HG03342 (cell line): Measurements from ENCODE around the gene TYW1.
"Not testable (repeated sequence)": the region's sequence is repeated elsewhere in the genome, so short reads cannot be mapped to it uniquely, and the experiment has no call there.

Experiments used
- ATAC-seq: cut with Tn5 transposase; IDR thresholded peaks from one replicate; pipeline ENCODE4 v1.9.1; 2021; ENCODE audit warnings: mild to moderate bottlenecking, moderate library complexity; ENCODE audit not compliant: unreplicated experiment

Gene TYW1

DNA sequence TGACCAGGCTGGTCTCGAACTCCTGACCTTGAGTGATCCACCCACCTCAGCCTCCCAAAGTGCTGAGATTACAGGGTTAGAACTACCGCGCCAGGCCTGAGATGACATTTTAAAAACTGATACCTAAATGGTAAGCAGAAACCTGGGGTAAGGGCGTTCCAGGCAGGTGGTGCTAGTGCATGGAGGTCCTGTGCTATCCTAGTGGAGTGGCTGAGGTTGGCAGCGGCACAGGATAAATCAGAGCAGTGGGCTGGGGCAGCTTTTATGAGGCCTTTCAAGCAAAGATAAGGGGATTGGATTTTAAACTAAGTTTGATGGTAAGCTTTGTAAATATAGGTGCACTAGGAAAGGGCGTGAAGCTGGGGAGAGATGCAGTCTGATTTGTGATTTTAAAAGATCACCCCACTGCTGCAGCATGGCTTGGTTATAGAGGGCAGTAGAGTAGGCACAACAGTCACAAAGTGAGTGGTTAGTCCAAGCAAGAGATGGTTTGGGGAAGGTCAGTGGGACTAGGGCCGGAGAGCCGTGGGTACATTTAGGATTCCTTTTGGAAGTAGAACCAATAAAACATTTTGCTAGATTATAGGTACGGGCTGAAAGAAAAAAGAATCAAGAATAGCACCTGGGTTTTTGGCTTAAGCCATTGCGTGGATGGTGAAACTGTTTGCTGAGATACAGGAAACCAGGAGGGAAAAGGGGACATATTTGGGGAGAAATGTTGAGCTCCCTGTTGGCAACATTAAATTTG, 188.5 kb downstream of the TYW1 start:
- ATAC-seq: not testable (repeated sequence)

DNA sequence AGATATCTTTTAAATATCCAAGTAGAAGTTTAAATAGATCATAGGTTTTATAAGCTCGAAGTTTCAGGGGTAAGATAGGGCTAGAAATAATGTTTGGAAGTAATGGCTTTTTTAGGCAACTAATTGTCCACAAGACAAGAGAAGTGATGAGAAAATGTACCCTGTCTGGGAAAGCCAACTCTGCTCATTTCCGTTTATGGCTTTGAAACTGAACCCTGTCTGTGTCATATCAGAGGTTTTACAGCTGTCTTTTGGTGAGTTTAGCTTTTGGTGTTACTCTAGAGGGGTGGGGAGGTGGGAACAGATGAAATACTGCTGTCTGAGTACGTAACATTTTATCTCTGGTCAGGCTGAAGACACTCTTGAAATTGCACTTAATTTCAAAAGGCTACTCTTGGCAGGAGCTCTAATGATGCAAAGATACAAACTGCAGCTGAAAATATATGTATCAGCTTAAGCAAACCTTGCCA, 189.1 kb downstream of the TYW1 start:
- ATAC-seq: peak; percentile 71

DNA sequence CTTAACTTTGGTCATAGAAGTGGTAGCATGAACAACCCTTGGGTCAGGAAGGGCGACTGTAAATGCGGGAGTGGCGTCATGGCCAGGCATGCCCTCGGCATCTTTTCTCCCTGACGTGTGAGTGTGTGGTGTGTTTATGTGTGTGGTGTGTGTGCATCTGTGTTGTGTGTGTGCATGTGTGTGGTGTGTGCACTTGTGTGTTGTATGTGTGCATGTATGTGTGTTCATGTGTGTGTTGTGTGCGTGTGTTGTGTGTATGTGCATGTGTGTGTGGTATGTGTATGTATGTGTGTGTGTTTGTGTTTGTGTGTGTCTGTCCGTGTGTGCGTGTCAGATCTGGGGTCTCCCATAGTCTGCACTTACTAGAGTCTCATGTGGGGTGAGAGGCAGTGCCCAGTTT, 192.5 kb downstream of the TYW1 start:
- not testable (repeated sequence) for ATAC-seq

DNA sequence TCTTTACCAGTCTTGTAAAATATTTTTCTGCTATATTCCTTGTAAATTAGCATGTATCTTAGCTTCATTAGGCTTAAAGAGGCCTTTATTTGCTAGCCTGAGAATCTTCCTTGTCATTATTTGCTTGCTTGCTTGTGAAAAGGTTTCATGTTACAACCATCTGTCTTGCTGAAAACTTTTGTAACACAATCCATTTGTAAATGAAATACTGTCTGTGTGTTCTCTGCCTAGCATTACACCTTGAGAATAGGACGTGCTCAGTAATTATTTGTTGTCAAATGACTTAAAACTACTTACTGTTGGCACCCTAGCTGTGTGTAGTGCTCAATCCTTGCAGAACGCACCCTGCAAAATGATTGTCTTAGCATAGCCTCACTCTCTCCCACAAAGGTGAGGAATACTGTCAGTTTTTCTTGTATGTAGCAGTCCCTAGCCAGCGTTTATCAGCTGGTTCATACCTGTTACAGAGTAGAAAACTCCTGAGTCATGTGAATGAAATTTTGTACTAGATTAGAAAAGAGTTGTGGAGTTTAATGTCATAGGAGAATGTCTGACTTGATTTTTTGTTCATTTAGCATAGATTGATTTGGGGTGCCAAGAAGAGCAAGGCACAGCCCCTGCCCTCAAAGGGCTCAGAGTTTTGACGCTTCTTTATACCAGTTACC, 193.3 kb downstream of the TYW1 start:
- not testable (repeated sequence) for ATAC-seq

DNA sequence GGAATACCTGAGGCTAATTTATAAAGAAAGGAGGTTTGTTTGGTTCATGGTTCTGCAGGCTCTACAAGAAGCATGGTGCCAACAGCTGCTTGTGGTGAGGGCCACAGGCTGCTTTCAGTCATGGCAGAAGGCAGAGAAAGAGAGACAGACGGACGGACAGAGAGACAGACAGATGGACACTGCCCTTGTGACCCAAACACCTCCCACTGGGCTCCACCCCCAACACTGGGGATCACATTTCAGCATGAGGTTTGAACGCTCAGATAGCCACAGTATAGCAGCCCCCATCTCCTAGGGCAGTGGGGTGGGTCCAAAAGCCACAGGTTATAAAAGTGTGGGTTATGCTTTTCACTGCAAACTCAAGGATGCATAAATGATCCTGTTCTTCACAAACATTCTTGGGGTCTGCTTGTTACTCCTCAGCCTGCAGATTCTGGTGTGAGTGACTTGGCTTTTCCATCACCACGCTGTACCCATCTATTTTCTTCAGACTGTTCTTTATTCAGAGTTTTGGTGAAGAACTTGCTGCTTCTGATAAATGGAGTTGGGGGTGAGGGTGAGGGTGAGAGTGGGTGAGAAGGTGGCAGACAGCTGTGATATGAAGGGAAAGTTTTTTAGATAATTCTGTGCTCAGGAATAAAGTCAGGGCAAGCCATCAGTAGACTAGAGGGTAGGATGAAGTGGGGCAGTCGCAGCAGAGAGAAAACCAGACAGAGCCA, 194.5 kb downstream of the TYW1 start:
- not testable (repeated sequence) for ATAC-seq

DNA sequence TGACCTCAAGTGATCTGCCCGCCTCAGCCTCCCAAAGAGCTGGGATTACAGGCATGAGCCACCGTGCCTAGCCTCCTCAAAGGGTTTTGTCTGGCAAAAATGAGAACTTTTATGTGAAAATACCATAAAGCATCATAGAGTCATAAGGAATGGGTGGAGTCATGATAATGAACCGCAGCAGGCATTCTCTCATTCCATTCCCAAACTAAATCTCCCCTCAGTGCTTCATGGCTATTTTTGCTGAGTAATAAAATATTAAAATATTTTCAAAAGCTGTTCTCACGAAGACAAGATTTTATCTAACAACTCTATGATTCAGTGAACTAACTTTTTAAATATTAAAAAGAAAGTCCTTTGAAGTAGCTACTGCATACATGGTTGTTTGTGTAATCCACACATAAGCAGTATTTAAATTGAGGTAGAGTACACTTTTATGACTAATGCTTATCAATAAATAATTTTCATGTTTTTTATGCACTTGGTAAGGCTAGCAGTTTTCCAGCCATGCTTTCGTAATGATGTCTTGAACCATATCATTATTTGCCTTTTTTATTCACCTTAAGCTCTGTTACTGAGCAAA, 195.6 kb downstream of the TYW1 start:
- ATAC-seq: not testable (repeated sequence)

DNA sequence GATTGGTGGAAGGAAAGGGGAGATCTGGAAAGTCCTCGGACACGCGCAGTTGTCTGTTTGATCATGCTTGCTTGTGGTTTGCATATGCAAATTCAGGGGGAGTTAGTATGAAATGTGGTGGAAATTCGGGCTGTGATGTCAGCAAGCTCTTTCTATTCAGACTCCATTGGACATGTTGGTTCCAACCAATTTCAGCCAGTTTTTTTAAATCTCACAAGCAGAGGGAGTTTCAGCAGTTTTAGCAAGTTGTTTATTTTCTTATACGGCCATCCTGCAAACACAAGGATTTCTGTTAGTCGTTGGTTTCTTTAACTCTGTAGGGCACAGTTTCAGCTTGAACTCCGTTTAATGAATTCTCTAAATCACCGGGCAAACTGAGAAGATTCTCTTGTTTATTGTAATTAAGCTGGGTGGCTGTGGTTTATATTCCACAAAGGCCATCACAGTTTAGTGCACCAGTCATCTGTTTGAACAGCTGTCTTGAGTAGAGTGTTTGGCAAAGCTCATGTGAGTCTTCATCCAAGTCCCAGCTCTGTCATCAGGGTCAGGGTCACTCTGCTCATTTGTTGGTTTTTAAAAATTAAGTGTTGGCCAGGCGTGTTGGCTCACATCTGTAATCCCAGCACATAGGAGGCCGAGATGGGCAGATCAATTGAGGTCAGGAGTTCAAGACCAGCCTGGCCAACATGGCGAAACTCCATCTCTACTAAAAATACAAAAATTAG, 196.4 kb downstream of the TYW1 start:
- not testable (repeated sequence) for ATAC-seq

DNA sequence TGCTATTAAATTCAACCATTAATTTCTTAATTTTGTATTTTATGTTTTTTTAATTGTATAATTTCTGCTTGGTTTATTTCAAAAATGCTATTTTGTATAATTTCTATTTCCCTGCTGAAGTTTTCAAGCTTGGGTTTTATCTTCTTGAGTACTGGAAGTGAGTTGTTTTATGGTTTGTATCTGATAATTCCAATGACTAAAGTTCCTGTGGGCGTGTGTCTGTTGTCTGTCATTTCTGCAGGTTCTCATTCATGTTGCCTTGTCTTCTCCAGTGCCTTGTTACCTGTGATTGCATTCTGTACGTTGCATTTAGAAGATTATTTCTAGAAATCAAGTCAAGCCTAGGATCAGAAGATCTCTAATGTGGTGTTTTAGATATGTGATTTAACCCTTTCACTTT, 199.5 kb downstream of the TYW1 start:
- not testable (repeated sequence) for ATAC-seq

DNA sequence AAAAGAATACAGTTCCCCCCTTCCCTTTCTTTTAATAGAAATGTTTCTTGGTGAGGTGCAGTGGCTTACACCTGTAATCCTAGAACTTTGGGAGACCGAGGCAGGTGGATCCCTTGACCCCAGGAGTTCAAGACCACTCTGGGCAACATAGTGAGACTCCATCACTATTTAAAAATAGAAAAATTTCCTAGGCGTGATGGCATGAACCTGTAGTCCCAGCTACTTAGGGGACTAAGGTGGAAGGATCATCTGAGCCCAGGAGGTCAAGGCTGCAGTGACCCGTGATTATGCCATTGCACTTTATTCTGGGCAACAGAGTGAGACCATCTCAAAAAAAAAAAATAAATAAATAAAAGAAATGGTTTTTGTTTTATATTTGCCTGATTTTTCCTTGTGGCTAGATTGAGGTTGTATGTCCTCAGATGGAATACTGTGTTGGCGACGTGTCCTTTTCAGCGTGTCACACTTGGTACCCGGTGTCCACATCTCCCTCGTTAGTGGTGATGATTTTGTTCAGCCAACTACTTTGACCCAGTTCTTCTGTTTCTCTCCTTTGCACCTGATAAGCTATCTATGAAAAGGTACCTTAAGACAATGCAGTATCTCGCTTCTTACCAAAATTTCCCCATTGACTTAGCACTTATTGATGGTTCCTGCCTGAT, 202.4 kb downstream of the TYW1 start:
- not testable (repeated sequence) for ATAC-seq

DNA sequence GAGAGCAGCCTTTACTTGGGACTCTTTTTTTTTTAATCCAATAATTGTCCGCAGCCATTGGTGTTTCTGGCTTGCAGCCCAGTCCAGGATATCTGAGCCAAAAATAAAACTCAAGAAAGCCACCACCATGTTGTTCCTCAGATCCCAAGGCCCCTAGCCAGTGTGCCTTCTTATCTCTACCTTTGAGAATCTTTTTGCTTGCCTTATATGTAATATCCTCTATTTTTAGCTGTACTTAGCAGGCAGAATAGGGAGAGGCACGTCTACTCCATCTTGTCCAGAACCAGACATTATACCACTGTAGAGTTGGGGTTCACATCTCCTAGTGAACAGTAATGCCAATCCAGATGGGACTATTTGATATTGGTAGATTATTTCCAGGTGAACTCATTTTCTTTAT, 209.1 kb downstream of the TYW1 start:
- not testable (repeated sequence) for ATAC-seq

DNA sequence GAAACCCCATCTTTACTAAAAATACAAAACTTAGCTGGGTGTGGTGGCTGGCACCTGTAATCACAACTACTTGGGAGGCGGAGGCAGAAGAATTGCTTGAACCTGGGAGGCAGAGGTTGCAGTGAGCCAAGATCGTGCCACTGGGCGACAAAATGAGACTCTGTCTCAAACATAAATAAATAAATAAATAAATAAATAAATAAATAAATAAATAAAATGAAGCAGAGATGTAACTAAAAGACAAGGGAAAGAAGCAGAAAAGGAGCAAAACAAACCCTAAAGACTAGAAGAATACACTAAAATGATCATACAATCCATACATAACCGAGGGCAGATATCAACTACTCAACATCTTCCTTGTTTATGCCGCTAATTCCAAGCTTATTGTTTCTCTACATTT, 209.8 kb downstream of the TYW1 start:
- no peak for ATAC-seq

DNA sequence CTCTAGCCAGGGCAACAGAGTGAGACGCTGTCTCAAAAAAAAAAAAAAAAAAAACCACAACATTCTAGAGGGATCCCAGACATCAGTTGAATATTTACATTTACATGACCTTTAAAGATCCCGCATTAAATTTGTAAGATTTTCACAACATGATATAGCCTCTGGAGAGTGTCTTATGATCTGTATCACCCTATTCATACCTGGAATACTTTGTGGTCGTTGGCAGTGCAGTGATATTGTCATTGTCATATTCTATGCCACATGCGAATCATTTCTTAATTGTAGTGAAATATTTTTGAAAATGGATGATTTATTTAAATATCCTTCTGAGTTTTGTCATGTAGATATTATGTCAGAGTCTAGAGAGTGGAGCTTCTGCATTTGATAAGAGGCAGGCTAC, 212.0 kb downstream of the TYW1 start:
- not testable (repeated sequence) for ATAC-seq

DNA sequence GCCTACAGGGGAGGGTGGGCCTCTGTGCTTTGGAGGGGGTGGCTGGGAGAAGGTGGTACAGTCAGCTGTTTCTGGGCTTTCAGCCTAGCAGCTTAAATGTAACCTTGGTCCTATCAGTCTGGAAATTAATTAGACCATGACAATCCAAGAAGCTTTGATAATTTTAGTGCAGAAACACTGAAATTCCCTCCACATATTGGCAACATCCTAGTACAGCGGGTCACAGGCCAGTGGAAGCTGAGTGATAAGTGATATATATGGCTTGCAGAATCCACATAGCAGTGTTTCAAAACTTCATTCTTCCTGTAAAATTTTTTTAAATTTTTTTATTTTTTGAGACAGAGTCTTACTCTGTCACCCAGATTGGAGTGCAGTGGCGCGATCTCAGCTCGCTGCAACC, 212.6 kb downstream of the TYW1 start:
- no peak for ATAC-seq

DNA sequence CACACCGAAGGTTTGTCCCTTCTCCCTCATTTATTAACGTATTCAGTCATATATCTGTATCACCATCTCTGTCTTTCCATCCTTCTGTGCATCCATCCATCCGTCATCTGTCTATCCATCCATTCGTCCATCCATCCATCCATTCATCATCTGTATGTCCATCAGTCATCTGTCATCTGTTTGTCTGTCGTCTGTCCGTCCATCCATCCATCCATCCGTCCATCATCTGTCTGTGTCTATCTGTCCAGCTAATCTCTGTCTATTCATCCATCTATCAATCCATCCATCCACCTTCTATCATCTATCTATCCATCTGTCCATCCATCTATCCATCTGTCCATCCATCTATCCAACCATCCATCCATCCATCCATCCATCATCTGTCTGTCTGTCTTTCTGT, 213.9 kb downstream of the TYW1 start:
- no peak for ATAC-seq

DNA sequence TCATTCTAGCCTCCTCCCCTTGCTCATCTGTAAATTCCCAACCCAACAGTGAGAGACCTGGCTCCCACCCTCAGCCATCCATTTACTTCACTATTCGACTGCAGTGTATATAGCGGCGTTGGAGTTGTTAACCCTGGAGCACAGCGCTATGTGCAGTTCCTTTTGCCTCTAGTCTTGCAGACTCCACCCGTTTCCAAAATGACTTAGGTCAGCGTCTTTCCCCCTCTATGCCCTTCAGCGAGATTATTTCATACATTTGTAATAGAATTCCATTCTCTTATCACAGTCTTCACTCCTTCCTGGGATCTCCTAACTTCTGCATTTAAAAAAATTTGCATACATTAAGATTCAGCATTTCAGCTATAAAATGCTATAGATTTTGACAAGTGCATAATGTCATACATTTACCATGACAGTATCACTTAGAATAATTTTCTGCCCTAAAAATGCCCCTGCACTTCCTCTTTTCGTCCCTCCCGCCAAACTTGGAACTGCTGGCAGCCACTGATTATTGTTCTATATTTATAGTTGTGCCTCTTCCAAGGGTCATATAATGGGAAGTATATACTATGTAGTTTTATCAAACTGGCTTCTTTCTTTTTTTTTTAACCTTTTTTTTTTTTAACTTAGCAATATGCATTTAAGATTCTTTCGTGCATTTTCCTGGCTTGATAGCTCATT, 215.2 kb downstream of the TYW1 start:
- not testable (repeated sequence) for ATAC-seq

DNA sequence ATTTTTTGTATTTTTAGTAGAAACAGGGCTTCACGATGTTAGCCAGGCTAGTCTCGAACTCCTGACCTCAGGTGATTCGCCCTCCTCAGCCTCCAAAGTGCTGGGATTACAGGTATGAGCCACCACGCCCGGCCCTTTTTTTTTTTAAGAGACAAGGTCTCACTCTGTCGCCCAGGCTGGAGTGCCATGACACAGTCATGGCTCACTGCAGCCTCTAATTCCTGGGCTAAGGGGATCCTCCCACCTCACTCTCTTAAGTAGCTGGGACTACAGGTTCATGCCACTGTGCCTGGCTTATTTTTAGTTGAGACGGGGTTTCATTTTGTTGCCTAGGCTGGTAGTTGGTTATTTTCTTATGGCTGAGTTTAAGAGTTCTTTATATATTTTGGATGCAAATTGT, 216.4 kb downstream of the TYW1 start:
- not testable (repeated sequence) for ATAC-seq

DNA sequence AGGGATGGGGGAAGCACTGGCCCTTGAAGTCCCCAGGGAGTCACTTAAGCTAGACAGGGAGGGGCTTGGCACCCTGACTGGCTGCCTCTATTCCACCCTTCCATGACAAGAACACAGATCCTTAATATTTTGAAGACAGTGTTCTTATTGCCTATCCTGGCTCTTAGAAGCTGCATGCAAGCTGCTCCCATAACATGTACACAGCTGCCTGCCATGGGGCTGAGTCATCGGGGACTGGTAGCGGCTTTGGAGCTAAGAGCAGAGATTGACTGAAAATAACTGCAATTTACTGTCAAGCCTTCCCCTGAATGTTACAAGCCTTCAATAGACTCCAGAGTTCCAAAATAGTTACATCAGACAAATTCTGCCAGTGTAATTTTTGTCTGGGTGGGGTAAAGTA, 226.9 kb downstream of the TYW1 start:
- not testable (repeated sequence) for ATAC-seq

DNA sequence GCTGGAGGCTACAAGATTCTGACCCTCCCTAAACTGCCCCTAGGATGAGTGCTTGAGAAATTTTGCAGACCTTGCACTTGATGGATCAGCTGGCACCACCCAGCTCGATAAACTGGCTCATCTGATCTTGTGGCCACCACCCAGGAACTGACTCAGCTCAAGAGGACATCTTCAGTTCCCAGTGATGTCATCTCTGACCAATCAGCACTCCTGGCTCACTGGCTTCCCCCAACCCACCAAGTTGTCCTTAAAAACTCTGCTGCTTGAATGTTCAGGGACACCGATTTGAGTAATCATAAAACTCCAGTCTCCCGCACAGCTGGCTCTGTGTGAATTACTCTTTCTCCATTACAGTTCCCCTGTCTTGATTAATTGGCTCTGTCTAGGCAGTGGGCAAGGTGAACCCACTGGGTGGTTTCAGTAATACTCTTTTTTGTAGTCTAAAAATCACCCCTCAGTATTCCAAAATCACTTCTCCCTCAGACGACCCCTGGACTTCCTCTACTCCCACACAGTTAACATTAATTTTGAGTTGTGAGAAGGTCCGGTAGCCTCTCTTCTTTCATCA, 229.8 kb downstream of the TYW1 start:
- not testable (repeated sequence) for ATAC-seq

DNA sequence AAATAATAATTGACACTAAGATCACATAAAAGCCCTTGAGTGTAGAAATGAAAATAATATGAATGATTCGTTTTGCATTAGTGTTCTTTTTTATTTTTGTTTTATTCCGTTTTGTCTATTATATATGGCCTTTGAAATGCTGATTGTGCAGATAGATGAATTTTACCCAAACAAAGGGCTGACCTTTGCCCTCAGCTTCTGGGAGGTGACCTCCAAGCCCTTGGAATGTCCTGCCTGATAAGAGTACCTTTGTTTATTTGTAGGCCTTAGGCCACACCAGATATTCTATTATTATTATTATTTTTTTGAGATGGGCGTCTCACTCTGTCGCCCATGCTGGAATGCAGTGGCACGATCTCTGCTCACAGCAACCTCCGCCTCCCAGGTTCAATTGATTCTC, 230.3 kb downstream of the TYW1 start:
- not testable (repeated sequence) for ATAC-seq
